ENCODE data around the gene RALGPS1. TPM values are rescaled to one million over a fixed set of nuclear protein-coding genes. Genes with fewer than 3 reads are reported as not detected.

RALGPS1 gene
- polyA plus RNA-seq, 3 donors = 0.60 to 4.6 (median 1.3) TPM

DNA sequence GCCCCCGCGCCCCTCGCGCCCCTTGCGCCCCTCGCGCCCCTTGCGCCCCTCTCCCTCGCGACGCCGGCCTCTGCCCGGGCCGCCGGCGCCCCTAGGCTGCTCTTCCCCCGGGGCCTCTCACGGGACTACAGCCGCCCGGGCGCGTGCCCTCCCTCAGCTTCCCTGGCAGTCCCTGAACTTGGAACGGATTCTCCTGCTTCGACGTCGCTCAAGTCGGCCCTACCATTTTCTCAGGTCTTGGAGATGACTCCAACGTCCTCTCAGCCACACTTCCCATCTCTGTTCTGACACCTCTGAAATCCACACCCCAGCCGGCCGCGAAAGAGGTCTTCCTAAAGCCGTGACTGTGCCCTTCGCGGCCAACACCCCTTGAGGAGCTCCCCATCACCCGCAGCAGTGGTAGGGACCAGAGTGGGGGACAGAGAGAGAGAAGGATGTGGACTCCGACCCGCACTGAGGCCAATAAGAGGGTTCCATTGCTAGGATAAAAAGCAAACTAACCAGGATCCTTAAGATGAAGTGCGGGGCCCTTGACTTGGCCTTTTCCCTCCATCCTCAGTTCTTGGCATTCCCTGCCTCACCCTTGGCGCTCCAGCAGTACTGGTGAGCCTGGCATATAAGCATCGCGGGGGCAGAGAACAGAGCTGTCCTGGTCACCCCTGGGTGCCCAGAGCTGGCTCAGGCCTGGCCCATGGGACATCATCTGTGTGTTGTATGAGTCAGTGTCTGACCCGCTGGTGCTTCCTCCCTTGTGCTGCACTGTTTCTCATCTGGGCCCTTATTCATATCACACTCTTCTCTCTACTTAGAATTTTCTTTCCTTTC lies 311.4 kb downstream of the RALGPS1 start:
- peaks cover 37 to 54% (median 43%) of the 10 kb centered on the region in 3 donors for H3K27me3 Mint-ChIP-seq (ENCODE audit: low read depth in 3 of 3)
- no peaks in the 10 kb centered on the region for H3K79me2 ChIP-seq (ENCODE audit: insufficient read depth, low read length)
- TF ChIP-seq, protein P1, sequence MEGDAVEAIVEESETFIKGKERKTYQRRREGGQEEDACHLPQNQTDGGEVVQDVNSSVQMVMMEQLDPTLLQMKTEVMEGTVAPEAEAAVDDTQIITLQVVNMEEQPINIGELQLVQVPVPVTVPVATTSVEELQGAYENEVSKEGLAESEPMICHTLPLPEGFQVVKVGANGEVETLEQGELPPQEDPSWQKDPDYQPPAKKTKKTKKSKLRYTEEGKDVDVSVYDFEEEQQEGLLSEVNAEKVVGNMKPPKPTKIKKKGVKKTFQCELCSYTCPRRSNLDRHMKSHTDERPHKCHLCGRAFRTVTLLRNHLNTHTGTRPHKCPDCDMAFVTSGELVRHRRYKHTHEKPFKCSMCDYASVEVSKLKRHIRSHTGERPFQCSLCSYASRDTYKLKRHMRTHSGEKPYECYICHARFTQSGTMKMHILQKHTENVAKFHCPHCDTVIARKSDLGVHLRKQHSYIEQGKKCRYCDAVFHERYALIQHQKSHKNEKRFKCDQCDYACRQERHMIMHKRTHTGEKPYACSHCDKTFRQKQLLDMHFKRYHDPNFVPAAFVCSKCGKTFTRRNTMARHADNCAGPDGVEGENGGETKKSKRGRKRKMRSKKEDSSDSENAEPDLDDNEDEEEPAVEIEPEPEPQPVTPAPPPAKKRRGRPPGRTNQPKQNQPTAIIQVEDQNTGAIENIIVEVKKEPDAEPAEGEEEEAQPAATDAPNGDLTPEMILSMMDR (IDR thresholded peaks at IDR 0.05) = no peak
- peak overlapping the region; percentile 93 for H2AFZ ChIP-seq (ENCODE audit: insufficient read depth, low read depth, low read length, poor library complexity, severe bottlenecking)
- intact Hi-C loops (cut with micrococcal nuclease) = loop anchor here (10.0 kb wide), 1 partner anchor 229 kb away; the partner anchor contains the start of genes LRSAM1 (in 2 of the 2) and RPL12 (in 2 of the 2)
- no peak overlapping the region for H3K9ac ChIP-seq (ENCODE audit: insufficient read depth, low read length, poor library complexity, severe bottlenecking)
- peaks cover 0 to 12% (median 3%) of the 10 kb centered on the region in 7 donors for H3K9me3 Mint-ChIP-seq
- H3K4me1 ChIP-seq (ENCODE audit: control insufficient read depth in 1 of 2, insufficient read depth in 2 of 2, low read length in 2 of 2) = peaks cover 13 to 20% of the 10 kb centered on the region in 2 donors
- peak overlapping the region; percentile 96 for H3K4me2 ChIP-seq (replicated peaks; ENCODE audit: extremely low read depth, low read length, poor library complexity, severe bottlenecking)
- H3K36me3 Mint-ChIP-seq = peaks cover 3 to 9% of the 10 kb centered on the region in 2 donors
- peak in 1 of 3 donors; percentile 24 for DNase-seq
- H3K27ac Mint-ChIP-seq = peak overlapping the region in 1 of 7 donors; percentile 31
- H3K36me3 ChIP-seq (replicated peaks in 1 of 2; ENCODE audit: control insufficient read depth in 1 of 2, insufficient read depth in 2 of 2, low read length in 2 of 2) = no peaks in the 10 kb centered on the region
- peaks cover 17% of the 10 kb centered on the region for H3K4me1 Mint-ChIP-seq
- peak overlapping the region in 2 of 3 experiments; percentile 23 to 80 for H3K4me3 ChIP-seq (replicated peaks in 1 of 3; ENCODE audit: low read depth in 2 of 3, low read length in 3 of 3)
- H3K27ac ChIP-seq (ENCODE audit: low read depth in 1 of 2, low read length in 2 of 2) = no peak overlapping the region
- no peaks in the 10 kb centered on the region for H3K9me3 ChIP-seq (replicated peaks in 1 of 2; ENCODE audit: control insufficient read depth in 1 of 2, insufficient read depth in 1 of 2, low read length in 2 of 2)
- WGBS (ENCODE audit: insufficient coverage) = 12% methylated on average over 30 of the region's 42 CpGs
- peak overlapping the region; percentile 76 to 90 for H3K4me3 Mint-ChIP-seq
- no peaks in the 10 kb centered on the region for H4K20me1 ChIP-seq (ENCODE audit: insufficient read depth, low read length)
- H3K27me3 ChIP-seq (ENCODE audit: control insufficient read depth in 2 of 2, insufficient read depth in 2 of 2, low read length in 2 of 2) = peaks cover 15 to 35% of the 10 kb centered on the region in 2 donors

DNA sequence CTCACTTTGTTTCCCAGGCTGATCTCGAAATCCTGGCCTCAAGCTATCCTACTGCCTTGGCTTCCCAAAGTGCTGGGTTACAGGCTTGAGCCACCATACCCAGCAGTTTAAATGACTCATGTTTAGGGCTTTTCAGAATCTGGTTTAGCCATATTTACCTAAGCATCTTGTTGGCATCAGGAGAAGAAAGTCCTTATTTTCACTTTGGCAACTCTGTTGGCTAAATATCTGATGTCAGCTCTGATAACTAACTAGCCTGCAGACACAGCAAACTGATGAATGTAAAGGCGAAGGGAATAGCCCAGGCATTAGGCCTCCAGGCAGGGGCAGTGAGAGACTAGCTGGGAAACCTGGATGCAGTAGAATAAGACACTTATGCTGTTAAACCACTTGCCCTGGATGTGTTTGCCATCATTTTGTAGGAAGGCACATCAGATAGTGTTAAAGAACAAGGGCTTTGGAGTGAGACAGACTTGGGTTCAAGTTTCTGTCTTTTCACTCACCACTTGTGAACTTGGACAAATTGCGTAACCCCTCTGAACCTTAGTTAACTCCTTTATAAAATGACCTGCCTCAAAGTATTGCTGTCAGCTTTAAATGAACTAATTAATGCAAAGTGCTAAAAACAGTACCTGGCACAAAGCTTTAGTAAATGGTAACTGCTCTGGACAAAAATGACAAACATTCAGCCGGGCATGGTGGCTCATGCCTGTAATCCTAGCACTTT lies 315.3 kb downstream of the RALGPS1 start:
- no peak for DNase-seq
- H3K9ac ChIP-seq (ENCODE audit: insufficient read depth, low read length, poor library complexity, severe bottlenecking) = no peak overlapping the region
- H3K4me2 ChIP-seq (replicated peaks; ENCODE audit: extremely low read depth, low read length, poor library complexity, severe bottlenecking) = no peak overlapping the region
- H3K27ac ChIP-seq (ENCODE audit: low read depth in 1 of 2, low read length in 2 of 2) = no peak overlapping the region
- WGBS (ENCODE audit: insufficient coverage) = 87% methylated on average over 3 of the region's 4 CpGs
- H3K36me3 Mint-ChIP-seq = peaks cover 3 to 9% of the 10 kb centered on the region in 2 donors
- H3K27ac Mint-ChIP-seq = peak overlapping the region in 1 of 7 donors; percentile 19
- H3K9me3 ChIP-seq (replicated peaks in 1 of 2; ENCODE audit: control insufficient read depth in 1 of 2, insufficient read depth in 1 of 2, low read length in 2 of 2) = no peaks in the 10 kb centered on the region
- TF ChIP-seq, protein P1 (IDR thresholded peaks at IDR 0.05) = no peak
- no peaks in the 10 kb centered on the region for H3K36me3 ChIP-seq (replicated peaks in 1 of 2; ENCODE audit: control insufficient read depth in 1 of 2, insufficient read depth in 2 of 2, low read length in 2 of 2)
- H2AFZ ChIP-seq (ENCODE audit: insufficient read depth, low read depth, low read length, poor library complexity, severe bottlenecking) = no peak overlapping the region
- peaks cover 6% of the 10 kb centered on the region for H3K4me1 Mint-ChIP-seq
- no peaks in the 10 kb centered on the region for H3K79me2 ChIP-seq (ENCODE audit: insufficient read depth, low read length)
- H3K27me3 ChIP-seq (ENCODE audit: control insufficient read depth in 2 of 2, insufficient read depth in 2 of 2, low read length in 2 of 2) = peaks cover 9 to 17% of the 10 kb centered on the region in 2 donors
- no peak overlapping the region for H3K4me3 ChIP-seq (replicated peaks in 1 of 3; ENCODE audit: low read depth in 2 of 3, low read length in 3 of 3)
- H3K27me3 Mint-ChIP-seq (ENCODE audit: low read depth in 3 of 3) = peaks cover 20 to 32% (median 24%) of the 10 kb centered on the region in 3 donors
- intact Hi-C loops (cut with micrococcal nuclease) = loop anchor here (10.0 kb wide), 1 partner anchor 225 kb away; the partner anchor contains the start of genes LRSAM1 (in 2 of the 2) and RPL12 (in 2 of the 2)
- peaks cover 5 to 10% of the 10 kb centered on the region in 2 donors for H3K4me1 ChIP-seq (ENCODE audit: control insufficient read depth in 1 of 2, insufficient read depth in 2 of 2, low read length in 2 of 2)
- H3K4me3 Mint-ChIP-seq = no peak overlapping the region
- H4K20me1 ChIP-seq (ENCODE audit: insufficient read depth, low read length) = no peaks in the 10 kb centered on the region
- H3K9me3 Mint-ChIP-seq = peaks cover 0 to 5% (median 2%) of the 10 kb centered on the region in 7 donors

All from CD14-positive monocyte (primary cell).